NT2/D1 (cell line): Measurements from ENCODE around the gene PIK3IP1.

Experiments used
- SUZ12 ChIP-seq: IDR thresholded peaks from 2 replicates; pipeline ENCODE4 v1.6.1; 2011; ENCODE audit not compliant: insufficient read length, insufficient read depth; ENCODE audit errors: extremely low read depth
- YY1 ChIP-seq: IDR thresholded peaks from 2 replicates; pipeline ENCODE4 v1.6.1; 2011; ENCODE audit not compliant: insufficient read length, insufficient read depth

DNA sequence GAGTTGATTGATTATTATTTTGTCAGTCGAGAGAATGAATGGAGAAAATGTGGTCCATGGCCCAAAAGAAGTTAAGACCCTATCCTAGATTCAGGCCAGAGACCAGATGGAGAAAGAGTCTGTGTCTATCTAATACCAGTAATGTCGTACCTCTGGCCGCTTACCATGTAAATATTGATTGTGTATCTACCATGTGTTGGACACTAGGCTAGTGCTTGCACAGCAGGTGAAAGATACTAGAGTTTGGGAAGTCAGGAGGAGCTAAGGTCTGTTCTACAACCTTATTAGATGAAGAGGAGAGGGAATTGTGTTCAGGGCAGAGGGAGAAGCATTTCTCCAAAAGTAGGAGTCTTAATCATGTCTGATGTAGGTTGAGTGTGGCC, 31.8 kb downstream of the PIK3IP1 start:
- TF ChIP-seq YY1 (no peak), SUZ12 (no peak)
